Hepatocyte (in vitro differentiated cells): ENCODE results near the gene TRMT1. TPM values are rescaled to one million over a fixed set of nuclear protein-coding genes. Genes with fewer than 3 reads are reported as not detected.

ENCODE experiments used
- DNase-seq: peaks from one replicate; pipeline ENCODE4 v3.0.0-alpha.2; 2016; ENCODE audit warnings: low spot score
- H2AFZ ChIP-seq: fragments of 200-600 bp; sonication (generic); 2 replicates; pipeline ENCODE4 v1.6.0; 2016; ENCODE audit warnings: antibody characterized with exemption, mild to moderate bottlenecking
- H3K27ac ChIP-seq: fragments of 200-600 bp; sonication (generic); 2 replicates; pipeline ENCODE4 v1.5.1; 2016; ENCODE audit warnings: mild to moderate bottlenecking
- H3K27me3 ChIP-seq: fragments of 200-600 bp; sonication (generic); 2 replicates; pipeline ENCODE4 v1.6.1; 2016
- H3K36me3 ChIP-seq: fragments of 200-600 bp; sonication (generic); replicated peaks from 2 replicates; pipeline ENCODE4 v1.5.1; 2016; ENCODE audit warnings: low read depth; ENCODE audit not compliant: insufficient read depth
- H3K4me1 ChIP-seq: fragments of 200-600 bp; sonication (generic); 2 replicates; pipeline ENCODE4 v1.5.1; 2016; ENCODE audit warnings: mild to moderate bottlenecking, moderate library complexity; ENCODE audit not compliant: insufficient read depth
- H3K4me2 ChIP-seq: fragments of 200-600 bp; sonication (generic); 2 replicates; pipeline ENCODE4 v1.6.0; 2016
- H3K4me3 ChIP-seq: fragments of 200-600 bp; sonication (generic); 2 replicates; pipeline ENCODE4 v1.5.1; 2016; ENCODE audit warnings: mild to moderate bottlenecking
- H3K79me2 ChIP-seq: fragments of 200-600 bp; sonication (generic); 2 replicates; pipeline ENCODE4 v1.6.0; 2017; ENCODE audit warnings: mild to moderate bottlenecking
- H3K9me2 ChIP-seq: fragments of 200-600 bp; sonication (generic); replicated peaks from 2 replicates; pipeline ENCODE4 v1.6.0; 2017; ENCODE audit warnings: mild to moderate bottlenecking; ENCODE audit not compliant: insufficient read depth
- H3K9me3 ChIP-seq: fragments of 200-600 bp; sonication (generic); 2 replicates; pipeline ENCODE4 v1.5.1; 2016; ENCODE audit warnings: low read depth, mild to moderate bottlenecking
- H4K20me1 ChIP-seq: fragments of 200-600 bp; sonication (generic); 2 replicates; pipeline ENCODE4 v1.6.0; 2016; ENCODE audit warnings: mild to moderate bottlenecking; ENCODE audit not compliant: insufficient read depth, poor library complexity, severe bottlenecking
- EZH2 ChIP-seq: fragments of 200-600 bp; sonication (generic); IDR thresholded peaks from 2 replicates; pipeline ENCODE4 v1.6.1; 2016; ENCODE audit warnings: antibody characterized with exemption, mild to moderate bottlenecking, borderline replicate concordance
- EZH2phosphoT487 ChIP-seq: fragments of 200-600 bp; sonication (generic); IDR thresholded peaks from one replicate; pipeline ENCODE4 v1.6.1; 2018; ENCODE audit warnings: antibody characterized with exemption, mild to moderate bottlenecking, low read depth, moderate library complexity; ENCODE audit not compliant: unreplicated experiment, severe bottlenecking
- WGBS: methylation state at CpG from one replicate; pipeline ENCODE4 v1.1.6; 2016; ENCODE audit warnings: low lambda C conversion rate; ENCODE audit errors: missing lambda C conversion rate; 5-methylcytosine and 5-hydroxymethylcytosine counted together
- polyA plus RNA-seq: library from polyadenylated mRNA; unstranded; fragments of >200 nt; fragmentation: Nextera tagmentation; extraction: Ambion mirVana; gene quantifications from 2 replicates; pipeline ENCODE4 v1.2.1, GENCODE V29; 2016
- total RNA-seq: library from RNA; depleted of rRNA; stranded (reverse); fragments of >200 nt; gene quantifications from 2 replicates; pipeline ENCODE4 v1.2.3, GENCODE V29; 2014
- TF ChIP-seq, protein P1 (sequence below): fragments of 200-600 bp; sonication (generic); IDR thresholded peaks from 2 replicates; pipeline ENCODE4 v1.5.1; 2016; ENCODE audit warnings: antibody characterized with exemption, mild to moderate bottlenecking; ENCODE audit not compliant: poor library complexity

Gene TRMT1
- total and polyA plus RNA-seq, 2 experiments from 2014 or later, result 31.2 to 33.4 TPM

DNA sequence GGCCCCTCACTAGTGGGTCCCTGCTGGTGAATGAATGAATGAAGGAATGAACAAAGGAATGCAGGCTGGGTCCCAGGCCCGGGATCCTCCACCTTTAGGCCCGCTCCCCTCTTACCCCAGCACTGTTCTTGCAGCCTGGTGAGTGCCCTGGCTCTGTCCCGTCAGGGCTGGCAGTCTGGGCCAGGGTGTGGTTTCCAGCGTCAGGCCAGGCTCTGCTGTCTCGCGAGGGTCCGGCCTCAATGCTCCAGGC lies 14.2 kb downstream of the TRMT1 start:
- Histone ChIP-seq H3K4me1 (peaks cover 30% of the 10 kb centered on the region), H3K9me3 (no peaks in the 10 kb centered on the region), H4K20me1 (peaks cover 4% of the 10 kb centered on the region), H3K4me2 (peak overlapping the region; percentile 80), H3K4me3 (no peak overlapping the region), H3K27ac (no peak overlapping the region), H3K36me3 (no peaks in the 10 kb centered on the region), H3K9me2 (no peaks in the 10 kb centered on the region), H3K27me3 (peaks cover 30% of the 10 kb centered on the region), H3K79me2 (no peaks in the 10 kb centered on the region), H2AFZ (no peak overlapping the region)
- TF ChIP-seq, protein P1, sequence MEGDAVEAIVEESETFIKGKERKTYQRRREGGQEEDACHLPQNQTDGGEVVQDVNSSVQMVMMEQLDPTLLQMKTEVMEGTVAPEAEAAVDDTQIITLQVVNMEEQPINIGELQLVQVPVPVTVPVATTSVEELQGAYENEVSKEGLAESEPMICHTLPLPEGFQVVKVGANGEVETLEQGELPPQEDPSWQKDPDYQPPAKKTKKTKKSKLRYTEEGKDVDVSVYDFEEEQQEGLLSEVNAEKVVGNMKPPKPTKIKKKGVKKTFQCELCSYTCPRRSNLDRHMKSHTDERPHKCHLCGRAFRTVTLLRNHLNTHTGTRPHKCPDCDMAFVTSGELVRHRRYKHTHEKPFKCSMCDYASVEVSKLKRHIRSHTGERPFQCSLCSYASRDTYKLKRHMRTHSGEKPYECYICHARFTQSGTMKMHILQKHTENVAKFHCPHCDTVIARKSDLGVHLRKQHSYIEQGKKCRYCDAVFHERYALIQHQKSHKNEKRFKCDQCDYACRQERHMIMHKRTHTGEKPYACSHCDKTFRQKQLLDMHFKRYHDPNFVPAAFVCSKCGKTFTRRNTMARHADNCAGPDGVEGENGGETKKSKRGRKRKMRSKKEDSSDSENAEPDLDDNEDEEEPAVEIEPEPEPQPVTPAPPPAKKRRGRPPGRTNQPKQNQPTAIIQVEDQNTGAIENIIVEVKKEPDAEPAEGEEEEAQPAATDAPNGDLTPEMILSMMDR, result no peak
- TF ChIP-seq EZH2 (no peak), EZH2phosphoT487 (no peak)
- WGBS, result 21% methylated on average over 5 of the region's 7 CpGs
- no peak for DNase-seq

DNA sequence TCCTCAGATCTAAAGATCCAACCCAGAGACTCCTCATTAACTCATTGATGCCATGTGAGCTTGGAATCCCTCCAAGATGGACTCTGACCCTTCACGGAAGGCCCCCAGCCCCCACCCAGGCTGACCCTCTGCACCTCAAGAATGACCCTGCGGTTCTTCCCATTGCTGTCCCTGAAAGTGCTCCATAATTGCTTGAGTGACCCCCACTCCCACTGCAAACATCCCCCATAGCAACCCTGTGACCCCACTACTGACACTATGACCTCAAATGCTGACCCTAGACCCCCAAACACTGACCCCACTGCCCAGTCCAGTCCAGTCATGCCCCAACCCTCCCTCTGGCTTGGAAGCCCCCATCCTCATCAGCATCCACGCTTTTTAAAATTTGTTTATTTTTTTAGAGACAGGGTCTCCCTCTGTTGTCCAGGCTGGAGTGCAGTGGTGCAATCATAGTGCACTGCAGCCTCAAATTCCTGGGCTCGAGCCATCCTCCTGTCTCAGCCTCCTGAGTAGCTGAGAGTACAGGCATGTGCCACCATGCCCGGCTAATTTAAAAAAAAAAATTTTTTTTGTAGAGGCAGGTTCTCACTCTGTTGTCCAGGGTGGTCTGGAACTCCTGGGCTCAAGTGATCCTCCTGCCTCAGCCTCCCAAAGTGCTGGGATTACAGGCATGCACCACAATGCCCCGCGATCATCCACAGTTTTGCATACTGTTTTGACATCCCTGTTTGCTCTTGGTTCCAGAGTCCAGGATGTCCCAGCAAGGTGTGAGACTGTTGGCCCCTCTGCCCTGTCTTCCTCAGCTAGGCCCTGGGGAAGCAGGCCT lies 14.7 kb downstream of the TRMT1 start:
- Histone ChIP-seq H3K4me1 (peaks cover 30% of the 10 kb centered on the region), H3K79me2 (no peaks in the 10 kb centered on the region), H3K27me3 (peaks cover 35% of the 10 kb centered on the region), H3K27ac (no peak overlapping the region), H3K36me3 (no peaks in the 10 kb centered on the region), H3K9me2 (no peaks in the 10 kb centered on the region), H3K4me2 (peak overlapping the region; percentile 80), H3K9me3 (no peaks in the 10 kb centered on the region), H4K20me1 (peaks cover 4% of the 10 kb centered on the region), H2AFZ (no peak overlapping the region), H3K4me3 (no peak overlapping the region)
- DNase-seq, result no peak
- TF ChIP-seq EZH2, result no peak
- no peak for TF ChIP-seq EZH2phosphoT487
- TF ChIP-seq, protein P1, result no peak
- WGBS, result 81% methylated on average over 7 of the region's 7 CpGs

DNA sequence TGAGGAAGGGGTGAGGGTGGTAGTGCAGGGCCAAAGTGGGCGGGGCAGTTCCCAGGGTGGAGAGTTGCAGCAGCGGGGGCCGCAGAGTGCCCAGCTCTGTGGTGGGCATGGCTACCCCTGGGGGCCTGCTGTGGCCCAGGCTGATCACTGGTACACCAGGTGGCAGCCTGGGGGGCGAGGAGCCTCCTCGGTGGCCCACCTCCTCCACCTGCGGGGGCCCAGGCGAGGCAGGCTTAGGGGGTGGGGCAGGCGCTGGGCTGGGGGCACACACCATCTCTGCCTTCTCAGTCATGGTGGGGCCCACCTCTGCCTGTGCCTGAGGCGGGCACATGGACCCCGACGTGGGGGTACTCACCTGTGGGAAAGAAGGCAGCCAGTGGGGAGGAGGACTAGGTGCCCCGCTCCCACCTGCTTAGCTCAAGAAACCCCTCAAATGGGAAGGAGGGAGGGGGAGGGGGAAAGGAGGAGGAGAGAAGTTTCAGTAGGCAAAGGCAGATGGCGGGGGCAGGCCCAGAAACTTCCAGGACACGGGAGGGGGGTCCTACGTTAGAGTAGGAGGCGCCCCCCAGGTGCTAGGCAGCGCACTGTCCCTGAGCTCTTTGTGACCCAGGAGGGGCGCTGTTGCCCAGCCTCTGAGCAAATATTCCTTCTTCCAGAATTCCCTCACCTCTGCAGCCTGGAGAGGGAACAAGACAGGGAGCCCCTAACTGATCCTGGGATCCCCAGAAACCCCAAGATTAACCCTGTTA lies 15.5 kb downstream of the TRMT1 start:
- Histone ChIP-seq H3K9me3 (no peaks in the 10 kb centered on the region), H3K4me1 (peaks cover 36% of the 10 kb centered on the region), H3K36me3 (no peaks in the 10 kb centered on the region), H2AFZ (no peak overlapping the region), H3K9me2 (no peaks in the 10 kb centered on the region), H3K27me3 (peaks cover 43% of the 10 kb centered on the region), H3K79me2 (no peaks in the 10 kb centered on the region), H3K4me3 (no peak overlapping the region), H4K20me1 (peaks cover 4% of the 10 kb centered on the region), H3K4me2 (no peak overlapping the region), H3K27ac (no peak overlapping the region)
- TF ChIP-seq, protein P1, result peak; percentile 20
- TF ChIP-seq EZH2phosphoT487, result no peak
- WGBS, result 78% methylated on average over 15 of the region's 18 CpGs
- DNase-seq, result no peak
